NCI-H2171 treated with DMSO at 0.1 percent for 48 hours (cell line): ENCODE measurements around the gene SEL1L.
"Not testable (repeated sequence)": the region's sequence is repeated elsewhere in the genome, so short reads cannot be mapped to it uniquely, and the experiment has no call there.

Experiments used
- DNase-seq: peaks from one replicate; lab custom pipeline; 2025; lab: John Stamatoyannopoulos, UW

Gene SEL1L

DNA sequence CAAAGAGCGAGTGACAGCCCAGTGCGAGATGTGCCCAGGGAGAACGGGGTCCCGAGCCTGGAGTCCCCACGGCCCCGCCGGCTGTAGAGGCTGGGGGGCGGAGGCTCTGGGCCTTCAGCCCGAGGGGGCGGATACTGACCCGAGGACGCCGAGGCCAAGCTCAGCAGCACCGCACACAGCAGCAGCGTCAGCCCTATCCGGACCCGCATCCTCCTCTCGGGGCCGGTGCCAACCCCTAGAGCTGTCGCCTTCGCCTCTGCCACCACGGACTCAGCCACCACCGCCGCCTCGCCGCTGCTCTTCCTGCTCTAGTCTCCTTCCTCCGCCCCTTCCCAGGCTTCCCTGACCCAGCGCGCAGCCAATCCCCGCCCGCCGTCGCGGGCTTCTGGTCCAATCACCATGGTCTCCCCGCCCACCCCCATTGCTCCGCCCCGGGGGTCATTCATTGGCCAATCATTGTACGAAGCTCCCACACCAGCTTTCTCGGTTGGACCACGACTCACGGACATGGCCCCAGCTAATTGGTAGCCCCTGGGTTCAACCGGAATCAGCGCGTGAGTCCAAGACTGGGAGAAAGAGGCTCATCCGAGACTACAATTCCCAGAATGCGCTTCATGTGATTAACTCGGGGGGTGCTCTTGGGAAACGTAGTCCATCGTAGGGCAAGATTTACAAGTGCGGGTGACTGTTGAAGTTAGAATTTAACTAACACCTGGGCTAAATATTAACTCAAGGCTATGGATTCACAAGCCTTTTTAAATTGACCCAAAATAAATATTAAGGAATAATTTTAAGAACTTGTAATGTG lies at the start of gene SEL1L:
TSS of gene SEL1L (minus strand) at position 318 of the 808 bp plus-strand sequence. CDS start at position 209, 109 bp downstream.
- DNase-seq, result peak; percentile 100

DNA sequence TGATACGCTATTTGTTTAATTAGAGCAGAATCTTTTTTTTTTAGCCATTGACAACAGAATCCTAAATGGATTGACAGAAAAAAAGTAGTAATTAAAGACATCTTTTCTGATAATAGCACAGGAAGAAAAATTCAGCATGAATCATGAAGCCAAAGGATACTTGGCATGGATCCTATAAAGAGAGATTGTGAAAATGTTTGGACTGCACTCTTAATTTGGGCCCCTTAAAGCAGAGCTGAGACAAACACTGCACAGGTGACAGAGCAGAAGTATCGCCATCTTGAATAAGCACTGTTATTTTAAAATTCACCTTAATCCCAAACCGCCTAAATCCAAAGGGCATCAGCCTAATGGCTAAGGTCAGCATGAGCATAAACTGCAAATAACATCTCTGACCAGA lies 48.8 kb upstream of the SEL1L start:
- no peak for DNase-seq

DNA sequence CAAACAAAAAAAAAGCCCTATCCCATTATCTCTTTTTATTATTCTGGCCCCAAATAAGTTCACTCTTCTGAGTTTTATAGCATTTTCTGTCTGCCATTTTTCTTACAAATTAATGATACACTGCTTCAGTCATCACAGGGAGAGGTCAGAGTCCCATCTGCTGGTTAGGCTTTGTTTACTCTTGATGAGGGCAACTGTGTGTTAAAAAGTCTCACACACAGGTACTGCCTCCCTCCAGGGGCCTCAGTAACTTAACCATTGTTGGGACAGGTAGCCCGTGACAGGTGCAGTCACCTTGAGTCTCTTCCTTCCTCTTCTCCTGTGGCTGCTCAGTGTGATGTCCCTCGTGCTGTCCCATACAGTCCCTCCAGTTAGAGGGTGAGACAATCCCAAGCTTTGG lies 45.5 kb upstream of the SEL1L start:
- no peak for DNase-seq

DNA sequence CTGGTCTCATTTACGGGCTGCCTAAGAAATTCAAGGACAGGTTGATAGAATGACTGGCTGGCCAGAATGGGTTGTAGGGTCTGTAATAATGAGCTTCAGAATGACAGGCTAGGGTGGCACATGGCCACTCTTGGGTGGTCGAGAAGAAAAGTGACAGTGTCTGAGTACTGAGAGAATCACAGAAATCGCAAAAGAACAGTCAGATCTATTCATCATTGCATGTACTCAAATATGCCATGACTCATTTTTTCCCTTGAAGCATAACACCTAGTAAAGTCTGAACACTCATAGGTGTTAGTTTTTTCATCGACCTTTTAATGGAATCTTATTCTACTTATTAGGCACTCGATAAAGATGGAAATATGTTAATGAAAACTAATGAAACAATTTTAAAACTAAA lies 37.8 kb upstream of the SEL1L start:
- no peak for DNase-seq

DNA sequence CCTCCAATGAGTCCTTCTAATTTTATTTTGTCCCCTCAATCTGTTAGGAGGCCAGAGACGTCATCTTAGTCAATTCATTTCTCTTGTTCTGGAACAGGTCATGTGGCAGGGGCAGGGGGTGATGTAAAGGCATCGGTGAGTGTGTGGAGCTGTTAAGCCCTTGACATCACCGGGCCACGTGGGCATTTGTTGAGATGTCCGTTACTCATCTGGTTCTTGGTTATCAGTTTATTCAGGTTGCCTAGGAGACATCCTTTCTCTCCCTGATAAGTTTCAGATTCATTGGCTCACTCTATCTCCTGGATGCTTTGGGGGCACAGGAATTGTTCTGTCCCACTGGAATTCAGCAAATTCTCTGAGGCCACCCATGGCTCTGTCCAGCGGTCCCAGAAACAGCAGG lies 33.6 kb upstream of the SEL1L start:
- DNase-seq, result no peak

DNA sequence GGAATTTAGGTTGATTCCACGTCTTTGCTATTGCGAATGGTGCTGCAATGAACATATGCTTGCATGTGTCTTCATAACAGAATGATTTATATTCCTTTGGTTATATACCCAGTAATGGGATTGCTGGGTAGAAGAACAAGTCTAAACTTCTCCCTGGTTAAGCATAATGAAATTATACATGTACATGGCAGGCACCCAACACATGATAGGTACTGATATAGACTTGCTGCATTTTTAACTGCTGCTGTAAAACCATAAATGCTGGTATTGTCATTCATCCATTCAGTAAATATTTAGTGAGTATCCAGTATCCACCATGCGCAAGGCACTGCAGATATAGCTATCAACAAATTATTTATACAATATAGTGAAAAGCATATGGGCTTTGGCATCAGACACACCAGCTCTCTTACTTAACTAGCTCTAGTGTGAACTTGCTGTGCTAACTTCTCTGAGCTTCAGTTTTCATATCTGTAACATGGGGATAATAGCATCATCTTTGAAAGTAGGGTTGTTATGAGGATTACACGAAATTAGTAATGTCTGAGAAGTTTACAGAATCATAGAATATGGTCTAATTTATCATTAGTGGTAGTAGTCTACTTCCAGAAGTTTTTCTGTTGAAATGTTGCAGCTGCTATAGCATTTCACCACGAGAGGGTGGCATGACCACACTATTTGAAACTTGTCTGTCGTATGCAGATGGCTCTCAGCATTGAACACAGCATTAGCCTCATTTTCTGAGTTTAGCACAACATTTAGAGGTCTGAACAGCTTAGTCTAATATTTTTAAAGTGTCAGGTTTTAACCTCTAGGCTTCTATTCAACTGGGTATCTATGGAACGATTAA lies 32.0 kb upstream of the SEL1L start:
- peak; percentile 51 for DNase-seq

DNA sequence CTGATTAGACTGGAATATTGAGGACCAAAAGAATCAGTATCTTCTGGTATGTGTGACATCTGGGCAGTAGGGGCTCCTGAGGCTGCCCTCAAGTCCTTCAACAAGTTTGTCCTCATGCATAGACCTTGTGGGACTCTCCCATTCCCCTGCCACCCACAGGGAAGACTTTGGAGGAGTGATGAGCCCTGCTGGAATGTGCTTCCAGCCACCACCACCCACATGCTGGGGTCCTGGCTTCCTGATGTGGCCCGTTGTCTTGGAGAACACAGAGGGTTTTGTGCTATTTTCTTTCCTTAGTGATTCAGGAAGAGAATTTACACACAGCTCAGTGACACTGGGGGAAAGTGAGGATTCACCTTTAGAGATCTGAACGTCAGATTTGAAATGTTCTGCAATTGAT lies 29.2 kb upstream of the SEL1L start:
- DNase-seq, result no peak

DNA sequence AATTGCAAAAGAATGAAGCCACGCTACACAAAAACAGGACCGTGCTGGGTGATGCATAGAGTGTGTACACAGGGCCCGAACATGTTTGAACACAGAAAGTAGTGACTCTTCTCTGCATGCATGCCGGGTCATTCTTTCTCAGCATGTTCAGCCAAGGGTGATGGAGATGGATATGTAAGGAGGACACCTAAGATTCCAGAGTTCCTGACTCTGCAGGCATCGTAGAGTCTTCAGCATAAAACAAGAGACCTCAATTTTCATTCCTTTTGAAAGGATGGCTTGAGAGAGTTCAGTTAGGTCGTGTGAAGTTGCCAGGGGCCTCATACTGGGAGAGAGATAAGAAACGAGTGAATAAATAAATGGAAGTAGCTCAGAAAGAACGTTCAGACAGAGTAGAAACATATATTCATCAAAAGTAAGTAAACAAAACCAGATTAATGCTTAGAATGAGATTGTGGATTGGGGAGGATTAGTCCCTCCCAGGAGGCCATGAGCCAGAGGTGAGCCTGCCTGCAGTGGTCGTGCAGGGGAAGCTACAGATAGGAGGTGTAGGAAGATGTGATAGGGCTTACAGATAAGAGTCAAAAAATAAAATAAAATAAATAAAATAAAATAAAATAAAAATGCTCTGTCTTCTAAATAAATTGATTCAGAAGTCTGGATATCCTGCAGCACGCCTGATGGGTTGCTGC lies 27.6 kb upstream of the SEL1L start:
- no peak for DNase-seq

DNA sequence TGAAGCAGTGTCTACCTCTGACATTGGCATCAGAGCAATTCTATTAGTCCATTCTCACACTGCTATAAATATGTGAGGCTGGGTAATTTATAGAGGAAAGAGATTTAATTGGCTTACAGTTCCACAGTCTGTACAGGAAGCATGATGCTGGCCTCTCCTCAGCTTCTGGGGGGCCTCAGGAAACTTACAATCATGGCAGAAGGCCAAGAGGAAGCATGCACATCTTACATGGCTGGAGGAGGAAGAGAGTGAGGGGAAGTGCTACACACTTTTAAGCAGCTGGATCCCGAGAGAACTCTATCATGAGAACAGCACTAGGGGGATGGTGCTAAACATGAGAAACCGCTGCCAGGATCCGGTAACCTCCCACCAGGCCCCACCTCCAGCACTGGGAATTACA lies 25.7 kb upstream of the SEL1L start:
- DNase-seq, result no peak

DNA sequence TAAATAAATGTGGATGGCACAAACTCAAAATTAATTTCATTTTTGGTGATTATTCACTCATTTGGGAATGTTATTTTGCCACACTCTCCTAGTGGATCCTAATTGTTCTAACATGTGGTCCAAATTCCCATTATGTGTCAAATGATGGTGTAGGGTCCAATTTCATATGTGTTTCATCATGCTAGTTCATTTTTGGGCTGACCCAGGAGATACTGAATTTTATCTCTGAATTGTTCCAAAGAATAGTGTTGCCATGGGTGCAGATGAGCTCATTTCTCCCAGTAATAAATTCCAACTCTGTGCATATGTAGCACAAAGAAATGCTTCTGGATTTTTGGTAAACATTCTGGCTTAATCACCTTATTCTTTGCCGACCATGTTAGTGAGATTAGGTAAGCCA lies 23.5 kb upstream of the SEL1L start:
- no peak for DNase-seq

DNA sequence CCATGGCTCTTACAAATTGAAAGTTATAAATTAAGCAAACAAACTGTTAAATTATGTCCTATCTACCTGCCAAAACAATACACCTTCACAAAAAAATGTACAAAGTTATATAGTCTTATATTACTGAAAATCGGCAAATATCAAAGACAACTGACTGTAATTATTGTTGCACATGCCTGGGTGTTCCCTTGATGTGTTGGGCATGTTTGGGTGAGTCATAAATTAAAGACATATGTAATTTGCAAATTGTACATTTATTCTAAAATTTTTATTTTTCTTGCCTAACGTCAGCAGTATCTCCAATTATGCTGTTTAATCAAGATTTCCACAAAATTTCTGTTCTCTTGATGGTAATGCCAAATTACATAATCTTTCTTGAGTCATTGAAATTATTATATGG lies 22.0 kb upstream of the SEL1L start:
- peak; percentile 42 for DNase-seq

DNA sequence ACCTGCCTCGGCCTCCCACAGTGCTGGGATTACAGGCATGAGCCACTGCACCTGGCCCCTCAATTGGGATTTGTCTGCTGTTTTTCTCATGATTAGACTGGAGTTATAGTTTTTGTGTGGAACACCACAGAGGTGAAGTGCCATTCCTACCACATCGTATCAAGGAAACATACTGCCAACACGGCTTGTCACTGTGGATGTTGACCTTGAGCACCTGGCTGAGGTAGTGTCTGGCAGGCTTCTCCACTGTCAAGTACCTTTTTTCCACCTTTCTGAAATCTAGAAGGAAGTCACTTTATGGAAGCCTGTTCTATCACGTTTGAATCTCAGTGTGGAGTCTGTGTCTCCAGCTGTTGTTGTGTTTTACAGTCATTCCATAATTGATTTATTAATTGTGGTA lies 21.4 kb upstream of the SEL1L start:
- DNase-seq, result peak; percentile 85

DNA sequence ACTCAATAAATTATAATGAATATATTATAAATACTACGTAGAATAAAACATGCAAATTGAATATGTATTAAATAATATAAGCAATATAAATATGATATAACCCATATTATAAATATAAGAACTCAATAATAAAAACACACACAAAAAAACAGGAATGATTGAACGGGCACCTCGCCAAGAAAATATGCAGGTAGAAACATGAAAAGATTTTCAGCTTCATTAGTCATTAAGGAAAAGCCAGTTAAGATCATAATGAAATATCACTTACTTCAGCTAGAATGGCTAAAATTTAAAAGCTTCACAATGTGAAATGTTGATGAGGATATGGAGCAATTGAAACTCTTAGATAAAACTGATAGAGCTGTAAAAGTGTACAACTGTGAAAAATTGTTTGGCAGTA lies 17.8 kb upstream of the SEL1L start:
- no peak for DNase-seq

DNA sequence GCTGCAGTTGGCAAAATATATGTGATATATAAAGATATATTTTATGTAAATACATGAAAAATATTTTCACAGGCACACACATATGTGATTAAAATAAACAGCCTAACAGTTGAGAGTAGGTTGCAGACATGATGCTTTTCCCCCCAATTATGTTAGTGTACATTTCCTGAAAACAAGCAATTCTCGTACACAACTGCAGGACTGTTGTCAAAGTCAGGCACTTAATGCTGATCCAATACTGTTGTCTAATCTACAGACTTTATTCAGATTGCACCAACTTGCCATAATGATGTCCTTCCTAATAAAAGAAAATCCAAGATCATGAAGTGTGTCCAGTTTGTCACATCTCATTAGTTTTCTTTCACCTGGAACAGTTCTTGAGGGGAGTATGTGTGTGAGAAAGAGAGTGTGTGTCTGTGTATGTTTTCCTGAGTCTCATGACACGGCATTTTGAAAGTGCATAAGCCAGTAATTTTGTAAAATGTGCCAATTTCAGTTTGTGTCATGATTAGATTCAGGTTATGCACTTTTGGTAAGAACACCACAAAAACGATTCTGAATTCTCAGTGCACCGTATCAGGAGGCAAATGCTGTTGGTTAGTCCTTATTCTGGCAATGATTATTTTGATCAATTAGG lies 16.5 kb upstream of the SEL1L start:
- DNase-seq, result no peak

DNA sequence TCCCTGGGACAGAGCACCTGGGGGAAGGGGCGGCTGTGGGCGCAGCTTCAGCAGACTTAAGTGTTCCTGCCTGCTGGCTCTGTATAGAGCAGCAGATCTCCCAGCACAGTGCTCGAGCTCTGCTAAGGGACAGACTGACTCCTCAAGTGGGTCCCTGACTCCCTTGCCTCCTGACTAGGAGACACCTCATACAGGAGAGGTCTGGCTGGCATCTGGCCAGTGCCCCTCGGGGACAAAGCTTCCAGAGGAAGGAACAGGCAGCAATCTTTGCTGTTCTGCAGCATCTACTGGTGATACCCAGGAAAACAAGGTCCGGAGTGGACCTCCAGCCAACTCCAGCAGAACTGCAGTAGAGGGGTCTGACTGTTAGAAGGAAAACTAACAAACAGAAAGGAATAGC lies 7.6 kb upstream of the SEL1L start:
- not testable (repeated sequence) for DNase-seq

DNA sequence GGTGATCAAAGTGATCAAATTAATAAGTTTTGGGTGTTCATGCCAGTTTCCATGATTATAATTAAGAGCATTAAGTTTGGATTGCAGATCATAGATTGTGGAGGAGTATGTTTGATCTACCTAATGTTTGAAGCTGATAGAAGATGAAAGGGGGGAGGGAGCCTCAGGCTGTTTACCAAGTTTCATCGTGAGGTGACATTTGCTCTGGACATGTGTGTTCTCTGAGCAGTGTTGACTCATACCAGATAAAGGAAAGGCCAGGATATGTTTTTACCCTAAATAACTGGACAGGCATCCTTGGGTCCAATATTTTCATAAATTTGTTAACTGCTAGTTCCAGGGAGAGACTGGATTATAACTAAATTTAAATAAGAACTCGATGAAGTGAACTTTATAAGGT lies 3.5 kb upstream of the SEL1L start:
- no peak for DNase-seq

DNA sequence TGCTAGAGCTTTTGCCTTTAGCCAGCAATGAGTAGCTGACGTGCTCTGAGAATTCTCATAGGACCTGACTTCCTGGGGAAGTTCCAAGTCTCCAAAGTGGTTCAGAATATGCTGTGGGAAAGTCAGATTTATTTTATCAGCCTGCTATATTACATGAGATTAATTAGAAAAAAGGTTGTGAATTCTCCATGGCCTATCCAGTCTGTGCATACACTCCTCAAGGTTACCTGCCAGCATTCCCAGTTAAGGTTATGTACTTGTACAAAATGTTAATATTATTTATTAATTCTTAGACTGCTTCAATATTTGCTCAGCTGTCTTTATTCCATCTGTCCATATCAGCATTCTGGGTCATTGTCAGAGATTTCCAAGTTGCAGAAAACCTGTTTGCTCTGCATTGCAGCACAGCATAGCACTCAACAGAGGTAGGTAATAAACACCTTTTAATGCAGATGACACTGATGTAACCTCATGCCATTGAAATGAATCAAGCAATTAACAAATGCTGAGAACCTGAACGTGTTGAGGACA lies 2.7 kb upstream of the SEL1L start:
- no peak for DNase-seq

DNA sequence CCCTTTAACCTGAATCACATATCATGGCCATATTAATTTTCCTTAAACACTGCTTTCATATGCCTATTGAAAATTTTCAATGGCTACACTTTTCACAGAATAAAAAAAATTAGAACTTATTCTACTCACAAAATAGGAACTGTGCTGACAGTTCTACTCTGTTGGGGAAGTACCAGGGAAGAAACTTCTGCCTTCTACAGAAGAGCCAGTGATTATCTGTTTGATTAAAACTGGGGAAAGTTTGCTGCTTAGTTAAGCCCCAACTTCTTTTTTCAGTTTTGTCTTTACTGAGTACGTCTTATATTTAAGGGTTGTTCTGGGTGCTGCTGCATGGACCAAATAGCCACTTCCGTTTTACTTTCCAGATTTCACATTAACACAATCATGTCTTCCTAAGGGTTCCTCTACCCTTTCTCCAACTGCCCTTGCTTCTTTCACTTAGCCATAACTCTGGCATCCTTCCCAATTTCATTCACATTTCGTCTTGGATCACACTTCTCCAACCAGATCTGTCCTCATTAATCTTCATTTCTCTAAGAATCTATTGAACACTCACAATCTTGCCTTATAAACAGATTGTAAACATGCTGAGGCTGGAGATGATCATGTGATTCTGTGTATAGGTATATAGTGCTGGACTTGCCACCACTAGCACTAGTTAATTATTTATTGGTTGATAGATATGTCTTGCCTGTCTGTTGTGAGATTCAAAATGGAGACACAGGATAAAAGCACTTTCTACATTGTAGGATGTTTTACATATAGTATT lies 1.9 kb upstream of the SEL1L start:
- DNase-seq, result no peak

DNA sequence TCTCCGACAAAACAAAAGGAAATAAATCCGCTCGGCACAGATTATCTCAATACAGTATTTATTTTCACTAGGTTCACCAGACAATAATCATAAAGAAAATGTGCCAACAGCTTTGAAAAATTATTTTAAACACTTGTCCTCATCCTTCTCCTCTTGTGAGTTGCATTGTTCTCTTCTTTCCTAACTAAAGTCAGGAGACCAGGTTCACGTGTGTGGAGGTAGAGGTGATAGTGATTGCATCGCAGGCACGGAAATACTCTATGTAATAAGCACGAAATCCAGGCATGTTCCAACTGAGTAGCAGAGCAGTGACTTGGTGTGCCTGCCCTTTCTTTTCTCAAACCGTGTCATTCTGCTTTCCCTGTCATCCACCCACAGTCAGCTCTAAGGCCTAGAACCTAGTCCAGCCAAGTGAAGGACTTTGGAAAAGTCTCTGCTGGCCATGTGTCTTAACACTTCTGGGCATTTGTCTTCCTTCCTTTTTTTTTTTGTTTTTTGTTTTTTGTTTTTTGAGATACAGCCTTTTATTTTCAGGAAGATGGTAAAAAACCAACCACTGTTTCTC lies 939 bp upstream of the SEL1L start:
- DNase-seq, result no peak

DNA sequence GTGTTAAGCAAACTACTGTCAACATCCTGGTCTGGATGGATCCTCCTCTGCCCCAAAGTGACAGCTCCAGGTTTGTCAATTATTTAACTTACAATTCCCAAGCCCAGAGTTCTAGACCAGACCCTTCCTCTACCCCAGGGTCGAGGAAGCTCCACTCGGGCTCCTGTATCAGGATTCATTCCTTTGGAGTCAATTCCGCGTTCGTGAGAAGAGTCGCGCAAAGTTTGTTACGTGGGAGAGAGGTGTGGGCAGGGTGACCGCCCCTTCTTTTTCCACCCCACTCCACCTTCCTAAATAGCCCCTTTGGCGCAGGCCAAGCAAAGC lies 479 bp downstream of the SEL1L start:
- DNase-seq, result no peak

DNA sequence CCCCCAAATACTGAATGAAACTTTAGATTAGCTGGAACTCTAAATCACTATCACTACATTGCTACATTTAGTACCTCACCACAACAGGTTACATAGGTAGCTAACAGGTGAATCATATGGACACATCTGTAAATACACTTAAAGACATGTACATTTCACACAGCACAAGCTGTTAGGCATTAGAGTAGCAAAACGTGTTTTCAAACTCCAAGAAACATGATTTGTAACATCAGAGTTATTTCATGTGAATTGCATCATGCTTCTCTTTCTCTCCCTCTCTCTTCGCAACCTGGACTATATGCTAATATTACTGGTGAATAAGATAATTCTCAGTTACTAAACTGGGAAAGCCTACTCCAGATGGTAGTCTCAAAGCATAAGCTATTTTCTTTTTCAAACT lies 4.3 kb downstream of the SEL1L start:
- DNase-seq, result no peak
